T1000 (cell line): ENCODE measurements around the gene CCDC86.

Experiments used
- DNase-seq: peaks from one replicate; lab custom pipeline; 2025; ENCODE audit warnings: mixed read lengths; lab: John Stamatoyannopoulos, UW

CCDC86 gene

DNA sequence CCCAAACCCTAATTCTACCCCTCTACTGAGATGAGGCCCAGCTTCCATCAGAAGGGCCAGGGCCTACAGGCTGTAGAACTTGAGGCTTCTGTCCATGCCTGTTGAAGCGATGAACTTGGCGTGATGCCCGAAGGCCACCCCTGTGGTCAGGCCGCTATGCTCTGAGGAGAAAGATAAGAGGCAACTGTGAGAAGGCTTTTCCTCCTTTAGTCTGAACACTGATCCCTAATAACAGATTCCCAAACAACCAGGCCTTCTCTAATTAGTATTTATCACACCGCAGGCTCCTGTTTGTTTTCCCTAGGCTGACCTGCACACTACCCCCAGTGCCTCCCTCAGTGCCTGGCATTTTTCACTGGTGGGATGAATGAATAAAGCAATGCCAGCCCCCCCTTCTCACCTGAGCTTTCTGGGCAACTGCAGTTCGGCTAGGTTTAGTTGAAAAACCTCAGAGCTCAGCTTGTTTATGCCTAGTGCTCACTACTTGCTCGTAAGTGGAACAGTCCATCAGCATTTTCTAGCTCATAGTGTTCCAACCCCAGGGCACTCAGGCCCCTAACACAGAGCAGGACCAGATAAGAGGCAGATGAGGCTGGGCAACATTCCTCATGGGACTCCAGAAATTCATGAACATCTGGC lies 49.3 kb downstream of the CCDC86 start:
- DNase-seq, result no peak

DNA sequence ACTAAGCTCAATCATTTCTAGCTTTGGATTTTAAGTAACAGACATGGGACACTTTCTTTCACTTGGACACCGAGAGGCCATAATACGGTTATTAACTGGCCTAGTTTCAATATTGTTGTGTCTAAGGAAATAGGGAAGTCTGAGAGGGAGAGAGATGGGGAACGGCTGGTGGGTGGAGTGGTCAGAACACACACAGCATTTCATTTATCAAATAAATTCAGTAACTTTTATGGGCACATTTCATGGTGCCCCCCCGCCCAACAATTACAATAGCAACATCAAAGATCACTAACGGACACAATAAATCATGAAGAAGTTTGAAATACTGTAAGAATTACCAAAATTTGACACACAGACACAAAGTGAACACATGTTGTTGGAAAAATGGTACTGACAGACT lies 53.8 kb downstream of the CCDC86 start:
- no peak for DNase-seq

DNA sequence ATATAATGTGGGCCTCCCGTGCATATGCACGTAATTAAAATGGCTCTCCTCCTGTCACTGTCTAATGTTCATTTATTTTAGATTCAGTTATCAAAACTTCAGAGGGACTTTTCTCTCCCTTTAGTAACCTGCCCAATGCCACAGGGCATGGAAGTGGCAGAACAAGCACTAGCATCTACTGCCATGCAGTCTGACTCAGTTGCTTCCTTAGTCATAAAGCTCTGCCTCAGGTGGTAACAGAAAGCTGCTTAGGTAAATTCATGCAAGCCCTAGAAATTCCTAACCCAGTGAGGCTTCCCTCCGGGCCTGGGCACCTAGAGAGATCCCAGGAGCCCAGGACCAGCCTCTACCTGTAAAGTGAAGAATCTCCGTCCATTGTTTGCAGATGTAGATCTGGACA lies 55.6 kb downstream of the CCDC86 start:
- DNase-seq, result no peak

DNA sequence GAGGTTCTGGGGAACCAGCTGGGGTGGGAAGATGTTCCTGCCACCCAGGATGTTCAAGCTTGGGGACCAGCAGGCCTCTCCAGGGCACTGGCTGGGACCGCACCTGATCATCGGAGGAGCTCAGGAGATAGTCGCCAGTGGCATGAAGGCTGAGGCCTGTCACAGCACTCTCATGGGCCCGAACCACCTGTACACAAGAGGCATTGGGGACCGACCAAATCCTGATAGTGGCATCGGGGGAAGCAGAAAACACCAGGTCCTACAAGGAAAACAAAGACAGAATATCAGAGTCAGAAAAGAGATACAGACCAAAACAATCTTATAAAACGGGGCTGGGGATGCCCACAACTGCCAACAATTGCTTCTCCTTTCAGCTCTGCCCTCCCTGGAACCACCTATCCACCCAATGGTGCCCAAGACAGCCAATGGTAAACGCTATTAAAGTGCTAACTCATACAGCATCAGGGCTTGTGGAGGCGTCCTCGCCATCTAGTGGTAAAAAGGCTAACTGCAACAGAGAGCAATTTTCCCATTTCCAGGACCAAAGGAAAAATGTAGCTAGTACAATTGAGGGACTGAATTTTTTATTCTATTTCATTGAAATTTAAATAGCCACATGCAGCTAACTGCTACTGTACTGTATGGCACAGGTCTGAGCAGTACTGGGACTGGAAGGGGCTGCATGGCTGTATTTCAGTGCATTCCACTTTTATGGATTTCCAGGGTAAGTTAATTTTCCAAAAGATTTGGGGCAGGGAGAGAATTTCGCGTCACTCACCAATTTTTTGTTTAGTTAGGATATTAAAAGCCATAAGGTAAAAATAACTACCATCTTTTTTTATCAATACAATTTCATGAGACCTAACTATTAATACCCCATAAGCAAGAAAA lies 57.4 kb downstream of the CCDC86 start:
- peak; percentile 45 for DNase-seq

DNA sequence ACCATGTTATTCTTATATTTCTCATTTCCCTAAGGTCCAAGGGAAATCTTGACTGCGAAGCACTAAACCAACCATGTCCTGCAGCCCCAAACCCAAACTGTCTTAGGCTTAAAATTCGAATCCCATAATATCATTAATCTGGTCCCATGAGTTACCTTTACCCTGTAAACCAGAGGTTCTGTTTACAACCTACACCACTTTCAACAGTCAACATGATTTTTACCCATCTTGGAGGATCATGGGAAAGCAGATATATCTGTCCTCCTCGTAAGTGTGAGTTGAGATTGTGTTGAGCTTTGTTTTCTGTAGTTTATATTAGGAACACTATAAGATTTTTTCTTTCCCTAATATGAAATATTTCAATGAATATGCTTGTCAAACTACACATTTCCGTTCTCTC lies 58.1 kb downstream of the CCDC86 start:
- DNase-seq, result no peak
